Fibroblast of villous mesenchyme (primary cell): Measurements from ENCODE around the gene ASPSCR1. TPM values are rescaled to one million over a fixed set of nuclear protein-coding genes. Genes with fewer than 3 reads are reported as not detected.

ENCODE experiments used
- DNase-seq: peaks from one replicate; pipeline ENCODE4 v3.0.0-alpha.2; 2010; ENCODE audit warnings: low read depth
- H3K4me3 ChIP-seq: 2 replicates; pipeline ENCODE4 v1.5.1; 2011; ENCODE audit warnings: low read depth, mild to moderate bottlenecking, low read length
- CTCF ChIP-seq: IDR thresholded peaks from 2 replicates; pipeline ENCODE4 v1.5.1; 2012; ENCODE audit warnings: low read depth, mild to moderate bottlenecking, low read length; ENCODE audit not compliant: insufficient read depth
- total RNA-seq: library from RNA; depleted of rRNA; stranded (reverse); fragments of >200 nt; gene quantifications from 2 replicates; pipeline ENCODE4 v1.2.3, GENCODE V29; 2012

ASPSCR1 gene
- total RNA-seq, 1 donor, result 28.5 TPM

- no peak overlapping the region for H3K4me3 ChIP-seq
- TF ChIP-seq CTCF, result no peak
- DNase-seq, result no peak
These were observed 17.4 kb downstream of the ASPSCR1 start for GRCh38 chr17:81994593-81995462.

GRCh38 chr17:81995463-81996231 is 18.2 kb downstream of the ASPSCR1 start:
- TF ChIP-seq CTCF, result no peak
- no peak for DNase-seq

GRCh38 chr17:81996232-81996756 is 18.9 kb downstream of the ASPSCR1 start:
- H3K4me3 ChIP-seq, result no peak overlapping the region
- no peak for TF ChIP-seq CTCF
- no peak for DNase-seq

More at GRCh38 chr17:81995463-81996231, 18.2 kb downstream of the ASPSCR1 start:
- H3K4me3 ChIP-seq, result no peak overlapping the region

GRCh38 chr17:81996757-81997441 is 19.5 kb downstream of the ASPSCR1 start:
- no peak for DNase-seq
- no peak for TF ChIP-seq CTCF
- no peak overlapping the region for H3K4me3 ChIP-seq

GRCh38 chr17:81998212-81998611 is 20.8 kb downstream of the ASPSCR1 start:
- H3K4me3 ChIP-seq, result no peak overlapping the region
- no peak for DNase-seq
- no peak for TF ChIP-seq CTCF

- TF ChIP-seq CTCF, result no peak
These were observed 21.4 kb downstream of the ASPSCR1 start for GRCh38 chr17:81998691-81999438.

More at GRCh38 chr17:81998691-81999438, 21.4 kb downstream of the ASPSCR1 start:
- H3K4me3 ChIP-seq, result no peak overlapping the region
- no peak for DNase-seq
